CMK (cell line): ENCODE measurements around the gene C6orf62.
"Not testable (repeated sequence)": the region's sequence is repeated elsewhere in the genome, so short reads cannot be mapped to it uniquely, and the experiment has no call there.

ENCODE experiments used
- DNase-seq: peaks from one replicate; pipeline ENCODE4 v3.0.0-alpha.2; 2010; ENCODE audit warnings: low read depth

C6orf62 gene

GRCh38 chr6:24719125-24719971 is at the start of gene C6orf62:
C6orf62 (minus strand) TSS chr6:24719154; CDS start chr6:24718668, 486 bp downstream.
- DNase-seq, result no peak

- no peak for DNase-seq
These were observed 49.4 kb upstream of the C6orf62 start for GRCh38 chr6:24768361-24768760.

GRCh38 chr6:24766680-24767462 is 47.9 kb upstream of the C6orf62 start:
- no peak for DNase-seq

GRCh38 chr6:24765968-24766367 is 47.0 kb upstream of the C6orf62 start:
- not testable (repeated sequence) for DNase-seq

GRCh38 chr6:24764833-24765828 is 46.2 kb upstream of the C6orf62 start:
- DNase-seq, result not testable (repeated sequence)

GRCh38 chr6:24763578-24763977 is 44.6 kb upstream of the C6orf62 start:
- no peak for DNase-seq

- DNase-seq, result no peak
These were observed 42.9 kb upstream of the C6orf62 start for GRCh38 chr6:24761851-24762250.

GRCh38 chr6:24761193-24761835 is 42.4 kb upstream of the C6orf62 start:
- no peak for DNase-seq

GRCh38 chr6:24760210-24760609 is 41.3 kb upstream of the C6orf62 start:
- no peak for DNase-seq

- DNase-seq, result no peak
These were observed 40.8 kb upstream of the C6orf62 start for GRCh38 chr6:24759718-24760117.

GRCh38 chr6:24757611-24758010 is 38.7 kb upstream of the C6orf62 start:
- DNase-seq, result no peak

- DNase-seq, result no peak
These were observed 36.3 kb upstream of the C6orf62 start for GRCh38 chr6:24755279-24755678.

- DNase-seq, result not testable (repeated sequence)
These were observed 35.4 kb upstream of the C6orf62 start for GRCh38 chr6:24754378-24754777.

- no peak for DNase-seq
These were observed 34.6 kb upstream of the C6orf62 start for GRCh38 chr6:24753545-24753944.

- no peak for DNase-seq
These were observed 34.1 kb upstream of the C6orf62 start for GRCh38 chr6:24752917-24753492.

- DNase-seq, result no peak
These were observed 33.5 kb upstream of the C6orf62 start for GRCh38 chr6:24752503-24752902.

- DNase-seq, result not testable (repeated sequence)
These were observed 31.9 kb upstream of the C6orf62 start for GRCh38 chr6:24750878-24751277.

- no peak for DNase-seq
These were observed 30.3 kb upstream of the C6orf62 start for GRCh38 chr6:24749297-24749696.

GRCh38 chr6:24744911-24745310 is 26.0 kb upstream of the C6orf62 start:
- no peak for DNase-seq

- no peak for DNase-seq
These were observed 25.0 kb upstream of the C6orf62 start for GRCh38 chr6:24743944-24744335.
